22Rv1 (cell line): ENCODE data around the gene LGR6.

Experiments used
- CTCF ChIP-seq: fragments of 450-650 bp; IDR thresholded peaks from 2 replicates; pipeline ENCODE4 v1.5.1; 2017; ENCODE audit warnings: mild to moderate bottlenecking
- ZFX ChIP-seq: fragments of 450-650 bp; IDR thresholded peaks from 2 replicates; pipeline ENCODE4 v1.6.1; 2017; ENCODE audit warnings: antibody characterized with exemption, borderline replicate concordance

- no peak for TF ChIP-seq CTCF
- no peak for TF ChIP-seq ZFX
Measured at GRCh38 chr1:202165267-202165941, 28.2 kb upstream of the LGR6 start.
